Right forelimb (tissue), 1 donor: Measurements from ENCODE around the gene TMEM232.
"Not testable (repeated sequence)": the region's sequence is repeated elsewhere in the genome, so short reads cannot be mapped to it uniquely, and the experiment has no call there.

Source experiments
- DNase-seq: peaks from one replicate; pipeline ENCODE4 v3.0.0-alpha.2; 2018

TMEM232 gene

DNA sequence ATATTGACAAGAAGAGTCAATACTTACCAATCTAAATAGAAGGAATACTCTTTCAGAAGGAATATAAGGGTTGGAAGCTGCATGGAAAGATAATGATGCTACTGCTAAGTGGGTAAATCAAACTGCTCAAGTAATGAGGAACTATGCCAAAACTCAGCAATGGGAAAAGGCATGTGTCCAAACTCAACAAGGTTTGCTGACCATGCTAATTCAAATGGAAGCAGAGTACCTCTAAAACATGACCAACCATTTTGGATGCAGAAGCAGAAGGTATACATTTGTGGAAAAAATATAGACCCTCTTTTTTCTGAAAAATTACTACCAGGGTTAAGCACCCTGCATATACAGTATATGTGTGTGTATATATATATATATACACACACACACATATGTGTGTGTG lies 21.1 kb downstream of the TMEM232 start:
- DNase-seq = no peak

DNA sequence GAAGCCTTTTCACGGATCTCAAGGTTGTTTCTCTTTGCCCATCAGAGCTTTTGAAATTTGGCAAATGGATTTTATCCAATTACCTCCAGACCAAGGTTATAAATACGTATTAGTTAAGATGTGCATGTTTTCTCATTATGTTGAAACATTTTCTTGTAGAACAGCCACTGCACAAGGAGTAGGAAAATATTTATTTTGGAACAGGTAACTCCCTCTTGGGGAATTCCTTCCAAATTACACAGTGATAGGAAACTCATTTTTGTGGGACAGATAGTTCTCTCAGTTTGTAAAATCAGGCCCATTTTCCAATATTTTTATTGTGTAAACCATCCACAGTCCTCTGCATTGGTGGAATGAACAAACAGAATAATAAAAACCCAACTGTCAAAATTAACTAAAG lies 23.0 kb downstream of the TMEM232 start:
- DNase-seq = no peak

DNA sequence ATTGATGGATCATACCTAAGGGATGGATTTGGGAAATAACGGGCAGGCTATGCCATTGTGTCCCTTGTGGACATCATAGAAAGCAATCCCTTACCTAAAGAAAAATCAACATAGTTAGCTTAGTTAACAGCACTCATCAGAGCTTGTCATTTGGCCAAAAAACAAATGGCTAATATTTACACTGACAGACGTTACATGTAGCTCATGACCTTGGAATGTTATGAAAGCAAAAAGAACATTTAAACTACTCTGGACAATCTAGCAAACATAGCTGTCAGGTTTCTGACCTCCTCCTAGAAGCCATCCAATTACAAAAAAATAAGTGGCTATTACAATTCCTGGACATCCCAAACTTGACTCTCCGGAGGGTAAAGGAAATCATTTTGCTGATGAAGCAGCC lies 23.8 kb downstream of the TMEM232 start:
- no peak for DNase-seq

DNA sequence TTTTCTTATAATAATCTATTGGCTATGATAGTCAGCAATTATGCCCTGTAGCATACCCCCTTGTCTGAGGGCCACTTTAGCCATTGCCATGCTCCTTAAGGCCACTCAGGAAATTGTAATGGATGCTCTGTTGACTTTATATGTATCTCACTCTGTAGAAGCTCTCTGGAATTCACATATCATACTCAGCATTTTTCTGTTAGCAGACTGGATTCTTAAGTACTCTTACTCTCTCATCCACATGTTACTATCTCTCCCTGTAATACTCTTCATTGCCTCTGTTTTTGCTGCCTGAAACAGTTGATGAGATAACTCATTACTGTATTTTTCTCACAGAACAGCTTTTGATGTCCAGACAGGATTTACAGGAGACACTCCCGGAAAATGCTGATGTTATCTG lies 24.2 kb downstream of the TMEM232 start:
- DNase-seq = no peak

DNA sequence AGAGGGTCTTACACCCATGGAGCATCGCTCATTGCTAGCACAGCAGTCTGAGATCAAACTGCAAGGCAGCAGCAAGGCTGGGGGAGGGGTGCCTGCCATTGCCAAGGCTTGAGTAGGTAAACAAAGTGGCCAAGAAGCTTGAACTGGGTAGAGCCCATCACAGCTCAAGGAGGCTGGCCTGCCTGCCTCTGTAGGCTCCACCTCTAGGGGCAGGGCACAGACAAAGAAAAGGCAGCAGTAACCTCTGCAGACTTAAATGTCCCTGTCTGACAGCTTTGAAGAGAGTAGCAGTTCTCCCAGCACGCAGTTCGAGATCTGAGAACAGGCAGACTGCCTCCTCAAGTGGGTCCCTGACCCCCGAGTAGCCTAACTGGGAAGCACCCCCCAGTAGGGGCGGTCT lies 33.8 kb downstream of the TMEM232 start:
- not testable (repeated sequence) for DNase-seq

DNA sequence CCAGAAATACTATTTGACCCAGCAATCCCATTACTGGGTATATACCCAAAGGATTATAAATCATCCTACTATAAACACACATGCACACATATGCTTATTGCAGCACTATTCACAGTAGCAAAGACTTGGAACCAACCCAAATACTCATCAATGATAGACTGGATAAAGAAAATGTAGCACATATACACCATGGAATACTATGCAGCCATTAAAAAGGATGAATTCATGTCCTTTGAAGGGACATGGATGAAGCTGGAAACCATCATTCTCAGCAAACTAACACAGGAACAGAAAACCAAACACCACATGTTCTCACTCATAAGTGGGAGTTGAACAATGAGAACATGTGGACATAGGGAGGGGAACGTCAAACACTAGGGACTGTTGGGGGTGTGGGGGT lies 35.9 kb downstream of the TMEM232 start:
- not testable (repeated sequence) for DNase-seq

DNA sequence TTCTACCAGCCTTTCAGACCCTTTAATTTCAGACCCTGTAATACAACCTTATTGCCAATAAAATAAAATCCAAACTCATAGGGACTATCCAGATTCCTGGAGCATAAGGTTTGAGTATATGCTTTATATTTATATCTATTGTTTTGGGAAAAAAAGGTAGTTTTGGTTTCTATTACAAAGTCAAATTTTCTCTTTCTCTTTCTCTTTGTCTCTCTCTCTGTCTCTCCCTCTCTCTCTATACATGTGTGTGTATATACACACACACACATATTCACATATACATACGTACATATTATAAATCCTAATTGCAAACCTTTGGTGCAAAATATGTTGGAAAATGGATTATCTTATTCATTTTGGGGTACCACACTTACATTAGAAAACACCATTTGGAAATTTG lies 39.0 kb downstream of the TMEM232 start:
- no peak for DNase-seq

DNA sequence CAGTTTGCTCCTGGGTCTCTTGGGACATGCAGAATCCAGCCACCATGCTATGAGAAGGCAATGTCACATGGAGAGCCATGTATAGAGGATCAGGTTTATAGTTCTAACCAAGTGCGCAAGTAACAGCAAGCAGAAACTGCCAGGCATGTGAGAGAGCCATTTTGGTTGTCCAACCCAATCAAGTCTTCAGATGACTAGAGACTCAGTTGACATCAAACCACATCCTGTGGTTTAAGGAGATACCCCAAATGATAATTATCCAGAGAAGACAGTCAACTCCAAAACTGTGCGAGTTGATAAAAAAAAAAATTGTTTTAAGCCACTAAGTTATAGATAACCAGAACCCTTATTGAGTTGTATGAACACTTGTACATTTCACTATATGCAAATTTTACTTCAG lies 40.2 kb downstream of the TMEM232 start:
- no peak for DNase-seq

DNA sequence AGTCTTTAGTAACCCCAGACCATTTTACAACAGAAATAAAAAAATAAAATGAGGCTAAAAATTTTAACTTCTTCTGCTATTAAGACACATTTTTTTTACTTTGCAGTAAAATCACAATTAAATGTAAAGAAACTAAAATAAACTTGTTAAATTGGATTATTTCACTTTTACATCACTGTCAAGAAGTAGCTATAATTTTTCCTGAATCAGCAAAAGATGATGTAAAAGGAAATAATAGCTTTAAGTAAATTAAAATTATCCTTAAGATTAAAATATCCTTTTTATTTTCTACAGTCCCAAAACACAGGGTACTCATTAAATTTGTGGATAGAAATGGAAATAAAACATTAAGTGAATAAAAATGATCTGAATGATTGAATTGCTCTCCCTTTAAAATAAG lies 44.5 kb downstream of the TMEM232 start:
- DNase-seq = no peak

DNA sequence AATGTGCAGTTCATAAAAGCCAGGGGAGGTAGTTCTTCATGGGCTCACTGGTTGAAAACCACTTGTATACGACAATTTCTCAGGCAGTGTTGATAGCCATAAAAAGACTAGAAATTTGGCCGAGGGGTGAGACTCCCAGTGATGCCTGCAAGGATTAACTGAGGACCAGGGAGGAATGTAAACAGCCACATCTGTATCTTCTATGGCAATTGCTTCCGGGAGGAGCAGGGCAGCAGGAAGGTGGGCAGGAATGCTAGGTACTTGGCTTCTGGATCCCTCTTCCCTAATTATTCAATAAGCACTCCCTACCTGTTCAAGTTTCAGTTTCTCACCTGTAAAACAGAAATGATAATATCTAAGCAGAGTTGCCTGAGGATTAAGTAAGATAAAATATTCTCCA lies 45.4 kb downstream of the TMEM232 start:
- DNase-seq = no peak

DNA sequence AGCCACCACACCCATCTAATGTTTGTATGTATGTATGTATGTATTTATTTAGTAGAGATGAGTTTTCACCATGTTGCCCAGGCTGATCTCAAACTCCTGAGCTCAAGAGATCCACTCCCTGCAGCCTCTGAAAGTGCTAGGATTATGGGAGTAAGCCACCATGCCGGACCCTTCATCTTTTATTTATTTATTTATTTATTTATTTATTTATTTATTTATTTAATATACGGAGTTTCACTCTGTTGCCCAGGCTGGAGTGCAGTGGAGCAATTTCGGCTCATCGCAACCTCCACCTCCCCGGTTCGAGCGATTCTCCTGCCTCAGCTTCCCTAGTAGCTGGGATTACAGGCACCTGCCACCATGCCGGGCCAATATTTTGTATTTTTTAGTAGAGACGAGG lies 49.9 kb downstream of the TMEM232 start:
- not testable (repeated sequence) for DNase-seq

DNA sequence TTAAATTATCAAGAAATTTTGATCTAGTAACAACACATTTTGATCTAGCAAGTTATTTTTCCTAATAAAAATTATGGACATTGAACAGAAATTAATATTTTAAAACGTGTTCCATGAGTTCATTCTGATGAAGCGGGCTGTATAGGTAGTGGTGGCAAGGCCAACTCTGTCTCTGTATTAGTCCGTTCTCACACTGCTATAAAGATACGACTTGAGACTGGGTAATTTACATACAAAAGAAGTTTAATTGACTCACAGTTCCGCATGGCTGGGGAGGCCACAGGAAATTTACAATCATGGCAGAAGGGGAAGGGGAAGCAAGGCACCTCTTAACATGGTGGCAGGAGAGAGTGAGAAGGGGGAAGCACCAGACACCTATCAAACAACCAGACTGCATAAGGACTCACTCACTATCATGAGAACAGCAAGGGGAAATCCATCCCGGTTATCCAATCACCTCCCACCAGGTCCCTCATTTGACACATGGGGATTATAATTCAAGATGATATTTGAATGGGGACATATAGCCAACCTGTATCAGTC lies 61.2 kb downstream of the TMEM232 start:
- DNase-seq = no peak

DNA sequence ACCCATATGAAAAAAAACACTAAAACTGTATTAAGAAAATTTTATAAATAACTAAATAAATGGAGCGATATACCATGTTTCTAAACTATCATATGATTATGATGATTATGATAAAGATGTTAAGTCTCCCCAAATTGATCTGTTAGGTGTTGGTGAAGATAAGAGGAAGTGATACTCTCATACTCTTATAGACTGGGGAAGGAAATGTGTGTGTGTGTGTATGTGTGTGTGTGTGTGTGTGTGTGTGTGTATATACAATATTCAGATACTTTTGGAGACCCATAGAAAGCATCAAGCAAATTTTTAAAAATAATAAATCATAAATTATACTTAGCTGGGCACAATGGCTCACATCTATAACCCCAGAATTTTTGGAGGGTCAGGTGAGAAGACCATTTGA lies 62.9 kb downstream of the TMEM232 start:
- DNase-seq = no peak

DNA sequence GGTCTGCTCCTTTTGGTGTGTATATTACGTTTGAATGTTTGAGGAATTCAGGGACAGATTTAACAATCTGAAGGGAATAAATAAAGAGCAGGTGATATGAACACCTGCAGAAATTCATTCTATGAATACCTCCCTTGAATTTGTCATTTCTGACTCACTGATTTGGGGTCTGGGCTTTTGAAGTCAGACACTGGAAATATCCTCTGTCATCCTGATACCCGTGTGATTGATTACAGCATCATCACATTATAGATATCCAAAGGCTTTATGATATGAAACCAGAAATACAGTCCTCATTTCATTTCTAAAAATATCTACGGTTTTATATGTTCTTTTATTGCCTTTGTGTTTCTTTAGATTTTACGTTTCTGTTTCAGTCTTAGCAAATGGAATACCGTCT lies 68.5 kb downstream of the TMEM232 start:
- DNase-seq = no peak

DNA sequence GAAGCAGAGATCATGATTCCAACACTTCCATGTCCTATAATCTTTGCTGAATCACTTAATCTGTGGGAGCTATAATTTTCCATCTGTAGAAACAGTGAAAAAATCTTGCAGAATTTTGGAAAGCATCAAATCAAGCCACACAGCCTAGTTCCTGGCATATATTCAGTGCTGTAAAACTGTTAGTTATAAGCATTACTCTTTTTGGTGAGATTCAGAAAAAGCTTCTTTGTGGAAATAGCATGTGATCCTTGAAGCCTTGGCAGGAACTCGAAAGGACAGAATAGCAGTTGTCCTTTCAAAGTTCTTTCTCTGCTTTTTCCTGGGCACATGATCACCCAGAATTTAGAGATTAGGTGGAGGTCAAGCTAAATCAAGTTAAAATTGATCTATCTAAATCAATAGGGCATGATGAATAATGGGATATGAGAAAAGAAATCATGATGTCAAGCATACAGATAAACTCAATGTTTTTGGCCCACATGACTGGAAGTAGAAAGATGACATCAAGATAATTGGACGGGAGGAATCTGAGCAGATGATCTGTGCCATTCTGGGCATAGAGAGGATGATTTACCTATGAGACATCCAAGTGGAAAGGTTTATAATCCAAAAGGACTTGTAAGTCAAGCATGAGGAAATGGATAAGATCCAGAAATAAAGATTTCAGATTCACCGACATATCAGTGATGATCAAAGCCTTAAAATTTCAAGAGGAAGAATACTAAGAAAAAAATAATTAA lies 73.1 kb downstream of the TMEM232 start:
- DNase-seq = no peak

DNA sequence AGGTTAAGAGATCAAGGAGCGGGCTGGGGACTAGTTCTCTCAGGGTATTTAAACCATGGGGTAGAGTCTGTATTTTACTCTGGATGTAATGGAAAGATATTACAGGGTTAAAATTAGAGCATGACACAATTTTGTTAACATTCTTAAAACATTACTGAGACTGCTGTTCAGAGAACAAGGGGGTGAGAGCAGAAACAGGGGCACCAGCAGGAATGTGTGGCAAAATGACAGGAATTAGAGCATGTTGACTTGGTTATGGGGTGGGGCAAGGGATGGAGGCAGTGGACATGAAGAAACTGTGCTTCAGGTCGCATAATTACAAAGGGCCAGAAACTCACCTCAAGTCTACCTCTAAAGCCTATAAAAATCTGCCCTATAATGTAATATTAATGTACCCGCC lies 75.0 kb downstream of the TMEM232 start:
- no peak for DNase-seq

DNA sequence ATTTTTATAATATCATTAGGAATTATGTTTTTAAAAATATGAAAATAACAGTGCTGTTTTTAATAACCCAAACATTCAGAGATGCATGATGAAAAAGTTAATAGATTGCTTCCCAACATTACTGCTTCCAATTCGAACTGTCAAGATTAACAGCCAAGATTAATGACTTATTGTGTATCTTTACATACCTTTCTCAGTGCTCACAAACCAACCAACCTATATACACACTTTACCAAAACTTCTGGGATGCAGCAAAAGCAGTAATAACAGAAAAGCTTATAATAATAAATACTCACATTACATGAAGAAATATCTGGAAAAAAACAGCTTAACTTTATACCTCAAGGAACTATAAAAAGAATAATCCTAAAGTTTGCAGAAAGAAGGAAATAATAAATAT lies 82.1 kb downstream of the TMEM232 start:
- DNase-seq = no peak

DNA sequence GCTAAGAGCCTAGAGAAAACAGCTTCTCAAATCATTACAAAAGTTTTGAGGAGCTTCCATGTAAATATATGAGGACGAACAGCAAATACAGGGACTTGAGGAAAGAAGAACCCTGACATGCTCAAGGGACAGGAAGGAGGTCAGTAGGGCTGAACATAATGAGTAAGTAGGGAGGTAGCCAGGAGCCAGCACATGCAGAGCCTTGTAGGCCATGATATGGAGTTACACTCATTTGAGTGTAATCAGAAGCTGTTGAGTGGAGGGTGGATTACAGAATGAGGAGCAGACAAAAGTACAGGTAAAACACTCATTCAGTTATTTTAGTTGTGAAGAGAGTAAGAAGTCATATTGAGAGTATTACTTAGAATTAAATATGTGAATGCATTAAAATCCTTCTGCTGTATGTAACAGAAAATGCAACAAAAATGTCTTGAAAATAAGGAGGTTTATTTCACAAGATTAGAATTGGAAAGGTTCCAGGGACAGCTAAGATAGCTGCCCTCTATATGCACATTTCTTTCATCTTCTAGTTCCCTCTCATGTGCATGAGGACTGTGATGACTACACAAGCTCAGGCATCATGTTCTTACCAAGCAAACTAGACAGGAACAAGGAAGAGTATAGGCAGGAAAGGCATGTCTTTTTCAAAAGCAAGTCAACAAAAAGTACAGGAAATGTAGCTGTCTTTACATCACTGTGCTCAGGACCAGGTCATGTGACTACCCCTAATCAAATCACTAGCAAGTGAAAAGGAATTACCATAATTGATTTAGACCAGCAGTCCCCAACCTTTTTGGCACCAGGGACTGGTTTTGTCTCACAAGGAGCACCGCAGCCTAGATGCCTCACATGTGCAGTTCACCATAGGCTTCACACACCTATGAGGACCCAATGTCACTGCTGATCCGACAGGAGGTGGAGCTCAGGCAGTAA lies 87.2 kb downstream of the TMEM232 start:
- no peak for DNase-seq

DNA sequence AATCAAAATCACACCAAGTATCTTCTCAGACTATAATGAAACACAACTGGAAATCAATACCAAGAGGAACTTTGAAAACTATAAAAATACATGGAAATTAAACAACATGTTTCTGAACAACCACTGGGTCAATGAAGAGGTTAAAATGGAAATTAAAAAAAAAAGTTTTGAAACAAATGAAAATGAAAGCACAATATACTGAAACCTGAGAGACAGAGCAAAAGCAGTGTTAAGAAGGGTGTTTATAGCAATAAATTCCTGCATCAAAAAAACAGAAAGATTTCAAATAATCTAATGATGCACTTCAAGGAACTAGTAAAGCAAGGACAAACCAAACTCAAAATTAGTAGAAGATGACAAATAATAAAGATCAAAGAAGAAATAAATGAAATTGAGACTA lies 92.0 kb downstream of the TMEM232 start:
- no peak for DNase-seq

DNA sequence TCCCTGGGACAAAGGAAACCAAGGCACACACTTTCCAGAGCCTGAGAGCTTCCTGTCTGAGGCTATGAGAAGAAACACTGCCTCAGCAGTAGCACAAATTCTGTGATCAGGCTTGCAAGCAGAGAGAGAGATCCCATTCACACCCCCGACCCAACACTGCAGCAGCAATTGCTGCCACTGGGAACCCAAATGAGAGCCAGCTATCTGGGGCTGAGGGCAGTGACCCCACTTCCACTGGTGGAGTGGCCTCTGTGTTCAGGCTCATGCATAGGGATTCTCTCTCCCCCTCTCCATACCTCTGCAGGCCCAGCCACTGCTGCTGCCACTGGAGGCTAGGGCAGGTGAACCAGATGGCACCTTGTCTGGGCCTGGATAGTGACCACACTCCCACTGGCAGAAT lies 95.2 kb downstream of the TMEM232 start:
- no peak for DNase-seq

DNA sequence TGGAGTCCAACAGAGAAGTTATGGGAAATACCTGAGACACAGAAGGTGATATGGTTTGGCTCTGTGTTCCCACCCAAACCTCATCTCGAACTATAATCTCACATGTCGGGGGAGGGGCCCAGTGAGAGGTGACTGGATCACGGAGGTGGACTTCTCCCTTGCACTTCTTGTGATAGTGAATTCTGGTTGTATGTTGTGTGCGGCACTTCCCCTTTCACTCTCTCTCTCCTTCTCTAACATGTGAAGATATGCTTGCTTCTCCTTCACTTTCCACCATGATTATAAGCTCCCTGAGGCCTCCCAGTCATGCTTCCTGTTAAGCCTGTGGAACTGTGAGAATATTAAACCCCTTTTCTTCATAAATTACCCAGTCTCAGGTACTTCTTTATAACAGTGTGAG lies 96.1 kb downstream of the TMEM232 start:
- DNase-seq = no peak

DNA sequence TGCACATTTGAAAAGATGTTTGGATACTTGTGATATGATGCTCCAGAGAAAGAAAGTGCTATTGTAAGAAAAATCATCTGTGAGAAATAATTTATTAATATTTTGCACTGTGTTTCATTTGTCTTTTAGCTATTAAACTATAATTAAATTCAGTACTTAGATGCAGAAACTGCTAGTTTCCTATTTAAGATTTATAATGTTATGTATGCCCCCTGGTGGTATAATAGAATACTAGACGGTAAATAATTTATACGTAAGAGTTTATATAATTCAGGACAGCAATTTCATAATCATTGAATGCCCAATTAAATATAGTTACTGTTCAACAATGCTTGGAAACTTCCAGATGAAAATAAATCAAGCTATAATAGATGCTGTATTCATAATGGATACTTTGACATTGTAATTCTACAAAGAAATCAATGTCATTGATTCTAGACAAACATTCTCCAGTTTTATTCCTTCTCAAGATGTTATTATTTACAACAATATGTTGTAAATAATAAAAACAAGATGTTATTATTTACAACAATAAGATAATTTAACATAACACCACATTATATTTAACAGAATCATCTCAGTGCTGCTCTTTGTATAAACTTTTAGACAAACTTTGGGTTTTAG lies 101.0 kb downstream of the TMEM232 start:
- no peak for DNase-seq

DNA sequence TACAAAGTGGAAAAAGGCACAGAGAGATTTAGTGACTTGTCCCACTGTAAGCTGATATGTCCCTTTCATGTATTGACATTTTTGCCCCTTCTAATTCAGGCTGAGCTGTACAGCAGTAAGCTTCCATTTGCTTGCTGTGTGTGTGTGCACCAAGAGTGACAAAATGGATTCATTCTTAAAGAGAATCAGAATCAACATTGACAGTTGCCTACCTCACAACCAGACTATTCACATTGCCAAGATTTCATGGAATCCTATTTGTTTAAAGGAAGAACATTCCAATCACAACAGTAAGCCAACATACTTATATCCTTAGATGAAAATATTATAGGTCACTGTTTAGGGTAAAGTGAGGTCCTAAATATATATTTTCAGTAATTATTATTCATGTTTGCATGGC lies 102.6 kb downstream of the TMEM232 start:
- DNase-seq = no peak

DNA sequence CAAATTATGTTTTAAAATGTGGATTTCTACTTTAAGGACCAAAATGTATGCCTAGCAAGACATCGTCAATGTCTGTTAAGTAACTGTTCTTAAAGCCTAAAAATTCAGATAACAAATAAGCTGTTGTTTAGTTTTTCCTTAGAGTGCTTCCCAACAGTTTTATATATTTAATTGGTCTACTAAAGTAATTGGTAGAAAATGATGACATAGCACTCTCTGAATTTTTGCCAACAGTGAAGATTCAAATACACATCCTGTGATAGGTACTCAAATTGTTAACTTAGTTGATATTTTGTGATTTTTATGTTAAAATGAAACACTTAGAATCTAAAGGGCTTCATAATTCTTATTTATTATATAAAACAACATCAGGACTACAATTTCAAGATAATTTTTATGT lies 107.5 kb downstream of the TMEM232 start:
- no peak for DNase-seq
